Lower leg skin (tissue), 4 donors: Measurements from ENCODE around the gene USP17L22. TPM values are rescaled to one million over a fixed set of nuclear protein-coding genes. Genes with fewer than 3 reads are reported as not detected.
"Not testable (repeated sequence)": the region's sequence is repeated elsewhere in the genome, so short reads cannot be mapped to it uniquely, and the experiment has no call there.

Experiments used
- DNase-seq, 2 donors: peaks; one replicate each; pipeline ENCODE4 v3.0.0-alpha.2; 2019; ENCODE audit warnings: low spot score in 2 of 2
- H3K4me3 ChIP-seq: fragments of 200-600 bp; sonication (generic); 2 replicates; pipeline ENCODE4 v1.5.1; 2017; ENCODE audit warnings: mild to moderate bottlenecking, low read depth; ENCODE audit not compliant: poor library complexity, severe bottlenecking
- WGBS, 2 donors: methylation state at CpG; one replicate each; pipeline ENCODE4 v1.1.5; 2018; 5-methylcytosine and 5-hydroxymethylcytosine counted together
- intact Hi-C: fragments of 100-400 bp; cut with DNase I; formaldehyde crosslinking; loops from one replicate; pipeline ENCODE4 v1.15.0; 2023; ENCODE audit warnings: low total_unique reads
- total RNA-seq, 4 donors: library from RNA; depleted of rRNA; stranded (reverse); fragments of >200 nt; gene quantifications; one replicate each; pipeline ENCODE4 v1.1.0, GENCODE V29; 2016

The USP17L22 gene, protein sequence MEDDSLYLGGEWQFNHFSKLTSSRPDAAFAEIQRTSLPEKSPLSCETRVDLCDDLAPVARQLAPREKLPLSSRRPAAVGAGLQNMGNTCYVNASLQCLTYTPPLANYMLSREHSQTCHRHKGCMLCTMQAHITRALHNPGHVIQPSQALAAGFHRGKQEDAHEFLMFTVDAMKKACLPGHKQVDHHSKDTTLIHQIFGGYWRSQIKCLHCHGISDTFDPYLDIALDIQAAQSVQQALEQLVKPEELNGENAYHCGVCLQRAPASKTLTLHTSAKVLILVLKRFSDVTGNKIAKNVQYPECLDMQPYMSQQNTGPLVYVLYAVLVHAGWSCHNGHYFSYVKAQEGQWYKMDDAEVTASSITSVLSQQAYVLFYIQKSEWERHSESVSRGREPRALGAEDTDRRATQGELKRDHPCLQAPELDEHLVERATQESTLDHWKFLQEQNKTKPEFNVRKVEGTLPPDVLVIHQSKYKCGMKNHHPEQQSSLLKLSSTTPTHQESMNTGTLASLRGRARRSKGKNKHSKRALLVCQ
- not detected for total RNA-seq

- DNase-seq, intact Hi-C loops, H3K4me3 ChIP-seq: not testable (repeated sequence)
- no CpG with 5 or more reads among the region's 15 CpGs for WGBS, 2 donors
These were observed at the start of gene USP17L22 for GRCh38 chr4:9267319-9267718. USP17L22 (plus strand) TSS chr4:9267619; CDS start chr4:9267619, 0 bp downstream.

DNA sequence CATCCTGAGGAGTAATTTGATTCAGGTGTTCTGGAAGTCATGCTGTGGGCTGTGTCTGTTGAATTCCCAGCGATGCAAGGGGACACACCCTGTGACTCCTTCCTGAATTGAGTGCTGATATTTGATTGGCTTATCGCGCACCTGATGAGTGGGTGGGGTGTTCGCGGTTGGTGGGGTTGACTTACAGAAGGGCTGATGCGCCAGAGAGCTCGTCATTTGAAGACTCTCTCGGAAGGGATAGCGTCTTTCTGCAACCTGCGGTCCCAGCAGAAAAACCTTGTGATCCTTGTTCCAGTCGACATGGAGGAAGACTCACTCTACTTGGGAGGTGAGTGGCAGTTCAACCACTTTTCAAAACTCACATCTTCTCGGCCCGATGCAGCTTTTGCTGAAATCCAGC lies 47.6 kb upstream of the USP17L22 start, which contains the start of gene USP17L12:
USP17L12 (plus strand) TSS at position 301 of the 400 bp plus-strand sequence; CDS start at position 301, 0 bp downstream.
- DNase-seq, H3K4me3 ChIP-seq, intact Hi-C loops: not testable (repeated sequence)
- no CpG with 5 or more reads among the region's 13 CpGs for WGBS, 2 donors

- no CpG with 5 or more reads among the region's 14 CpGs for WGBS, 2 donors
- DNase-seq, intact Hi-C loops, H3K4me3 ChIP-seq: not testable (repeated sequence)
These were observed 42.8 kb upstream of the USP17L22 start, which contains the start of gene USP17L13 for GRCh38 chr4:9224596-9224995. USP17L13 (plus strand) TSS chr4:9224896; CDS start chr4:9224896, 0 bp downstream.

DNA sequence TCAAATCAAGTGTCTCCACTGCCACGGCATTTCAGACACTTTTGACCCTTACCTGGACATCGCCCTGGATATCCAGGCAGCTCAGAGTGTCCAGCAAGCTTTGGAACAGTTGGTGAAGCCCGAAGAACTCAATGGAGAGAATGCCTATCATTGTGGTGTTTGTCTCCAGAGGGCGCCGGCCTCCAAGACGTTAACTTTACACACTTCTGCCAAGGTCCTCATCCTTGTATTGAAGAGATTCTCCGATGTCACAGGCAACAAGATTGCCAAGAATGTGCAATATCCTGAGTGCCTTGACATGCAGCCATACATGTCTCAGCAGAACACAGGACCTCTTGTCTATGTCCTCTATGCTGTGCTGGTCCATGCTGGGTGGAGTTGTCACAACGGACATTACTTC lies 37.2 kb upstream of the USP17L22 start:
- H3K4me3 ChIP-seq, intact Hi-C loops: not testable (repeated sequence)
- peak in 1 of 2 donors; percentile 84 for DNase-seq
- 84 to 89% methylated on average over 5 of the region's 8 CpGs for WGBS, 2 donors

GRCh38 chr4:9234085-9234484 lies 33.3 kb upstream of the USP17L22 start, which contains the start of gene USP17L15:
USP17L15 (plus strand) TSS chr4:9234385; CDS start chr4:9234385, 0 bp downstream.
- no CpG with 5 or more reads among the region's 15 CpGs for WGBS, 2 donors
- DNase-seq, H3K4me3 ChIP-seq, intact Hi-C loops: not testable (repeated sequence)

DNA sequence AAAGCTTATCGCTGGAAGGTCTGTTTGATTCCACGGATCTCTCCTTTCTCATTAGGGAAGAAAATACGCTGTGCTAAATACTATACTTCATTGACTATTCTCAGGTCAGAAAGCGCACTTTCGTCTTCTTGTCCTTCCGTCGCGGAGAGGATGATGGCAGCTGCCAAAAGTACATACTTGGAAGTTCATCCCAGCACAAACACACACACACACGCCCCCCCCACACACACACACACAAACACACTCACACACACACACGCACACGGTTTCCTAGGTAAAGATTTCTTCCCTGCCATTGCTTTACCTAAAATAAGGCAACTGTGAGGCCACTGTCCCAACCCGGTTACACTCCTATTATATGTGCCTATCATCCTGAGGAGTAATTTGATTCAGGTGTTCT lies 29.0 kb upstream of the USP17L22 start:
- no CpG with 5 or more reads among the region's 12 CpGs for WGBS, 2 donors
- H3K4me3 ChIP-seq, intact Hi-C loops: not testable (repeated sequence)
- DNase-seq, result peak in 1 of 2 donors; percentile 63

- DNase-seq, intact Hi-C loops, H3K4me3 ChIP-seq: not testable (repeated sequence)
- 91 to 93% methylated on average over 10 to 14 of the region's 14 CpGs for WGBS, 2 donors
These were observed 23.8 kb upstream of the USP17L22 start, which contains the start of gene USP17L17 for GRCh38 chr4:9243579-9243978. USP17L17 (plus strand) TSS chr4:9243879; CDS start chr4:9243879, 0 bp downstream.

DNA sequence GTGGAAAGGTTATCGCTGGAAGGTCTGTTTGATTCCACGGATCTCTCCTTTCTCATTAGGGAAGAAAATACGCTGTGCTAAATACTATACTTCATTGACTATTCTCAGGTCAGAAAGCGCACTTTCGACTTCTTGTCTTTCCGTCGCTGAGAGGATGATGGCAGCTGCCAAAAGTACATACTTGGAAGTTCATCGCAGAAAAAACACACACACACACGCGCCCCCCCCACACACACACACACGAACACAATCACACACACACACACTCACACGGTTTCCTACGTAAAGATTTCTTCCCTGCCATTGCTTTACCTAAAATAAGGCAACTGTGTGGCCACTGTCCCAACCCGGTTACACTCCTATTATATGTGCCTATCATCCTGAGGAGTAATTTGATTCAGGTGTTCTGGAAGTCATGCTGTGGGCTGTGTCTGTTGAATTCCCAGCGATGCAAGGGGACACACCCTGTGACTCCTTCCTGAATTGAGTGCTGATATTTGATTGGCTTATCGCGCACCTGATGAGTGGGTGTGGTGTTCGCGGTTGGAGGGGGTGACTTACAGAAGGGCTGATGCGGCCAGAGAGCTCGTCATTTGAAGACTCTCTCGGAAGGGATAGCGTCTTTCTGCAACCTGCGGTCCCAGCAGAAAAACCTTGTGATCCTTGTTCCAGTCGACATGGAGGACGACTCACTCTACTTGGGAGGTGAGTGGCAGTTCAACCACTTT lies 19.3 kb upstream of the USP17L22 start, which contains the start of gene USP17L18:
USP17L18 (plus strand) TSS at position 678 of the 728 bp plus-strand sequence; CDS start at position 678, 0 bp downstream.
- 91 to 93% methylated on average over 11 to 14 of the region's 26 CpGs for WGBS, 2 donors
- intact Hi-C loops, H3K4me3 ChIP-seq: not testable (repeated sequence)
- peak; percentile 7 to 82 for DNase-seq

GRCh38 chr4:9253078-9253477 lies 14.3 kb upstream of the USP17L22 start, which contains the start of gene USP17L19:
USP17L19 (plus strand) TSS chr4:9253378; CDS start chr4:9253378, 0 bp downstream.
- intact Hi-C loops, DNase-seq, H3K4me3 ChIP-seq: not testable (repeated sequence)
- no CpG with 5 or more reads among the region's 13 CpGs for WGBS, 2 donors

DNA sequence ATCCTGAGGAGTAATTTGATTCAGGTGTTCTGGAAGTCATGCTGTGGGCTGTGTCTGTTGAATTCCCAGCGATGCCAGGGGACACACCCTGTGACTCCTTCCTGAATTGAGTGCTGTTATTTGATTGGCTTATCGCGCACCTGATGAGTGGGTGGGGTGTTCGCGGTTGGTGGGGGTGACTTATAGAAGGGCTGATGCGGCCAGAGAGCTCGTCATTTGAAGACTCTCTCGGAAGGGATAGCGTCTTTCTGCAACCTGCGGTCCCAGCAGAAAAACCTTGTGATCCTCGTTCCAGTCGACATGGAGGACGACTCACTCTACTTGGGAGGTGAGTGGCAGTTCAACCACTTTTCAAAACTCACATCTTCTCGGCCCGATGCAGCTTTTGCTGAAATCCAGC lies 9.6 kb upstream of the USP17L22 start, which contains the start of gene USP17L20:
USP17L20 (plus strand) TSS at position 301 of the 400 bp plus-strand sequence; CDS start at position 301, 0 bp downstream.
- no CpG with 5 or more reads among the region's 15 CpGs for WGBS, 2 donors
- DNase-seq, intact Hi-C loops, H3K4me3 ChIP-seq: not testable (repeated sequence)

- H3K4me3 ChIP-seq, DNase-seq, intact Hi-C loops: not testable (repeated sequence)
- WGBS, 2 donors, result no CpG with 5 or more reads among the region's 13 CpGs
These were observed 4.8 kb upstream of the USP17L22 start, which contains the start of gene USP17L21 for GRCh38 chr4:9262572-9262971. USP17L21 (plus strand) TSS chr4:9262872; CDS start chr4:9262872, 0 bp downstream.

GRCh38 chr4:9271719-9272118 lies 4.3 kb downstream of the USP17L22 start:
- WGBS, 2 donors, result 88 to 89% methylated on average over 8 of the region's 10 CpGs
- H3K4me3 ChIP-seq, intact Hi-C loops: not testable (repeated sequence)
- DNase-seq, result peak; percentile 68 to 97
